ES-I3 (cell line): ENCODE results near the gene SLC34A3.

Source experiments
- H3K36me3 ChIP-seq: 2 replicates; pipeline ENCODE4 v1.6.1; 2013; ENCODE audit warnings: mild to moderate bottlenecking, low read length, control low read depth, moderate library complexity; ENCODE audit not compliant: insufficient read depth
- H3K4me1 ChIP-seq: 2 replicates; pipeline ENCODE4 v1.6.1; 2013; ENCODE audit warnings: mild to moderate bottlenecking, control low read depth, low read length; ENCODE audit not compliant: insufficient read depth
- H3K9ac ChIP-seq: 2 replicates; pipeline ENCODE4 v1.6.1; 2013; ENCODE audit warnings: low read depth, mild to moderate bottlenecking, low read length, moderate library complexity
- H3K9me3 ChIP-seq: 2 replicates; pipeline ENCODE4 v1.6.1; 2013; ENCODE audit warnings: mild to moderate bottlenecking, low read length, moderate library complexity; ENCODE audit not compliant: control insufficient read depth, insufficient read depth

SLC34A3 gene

DNA sequence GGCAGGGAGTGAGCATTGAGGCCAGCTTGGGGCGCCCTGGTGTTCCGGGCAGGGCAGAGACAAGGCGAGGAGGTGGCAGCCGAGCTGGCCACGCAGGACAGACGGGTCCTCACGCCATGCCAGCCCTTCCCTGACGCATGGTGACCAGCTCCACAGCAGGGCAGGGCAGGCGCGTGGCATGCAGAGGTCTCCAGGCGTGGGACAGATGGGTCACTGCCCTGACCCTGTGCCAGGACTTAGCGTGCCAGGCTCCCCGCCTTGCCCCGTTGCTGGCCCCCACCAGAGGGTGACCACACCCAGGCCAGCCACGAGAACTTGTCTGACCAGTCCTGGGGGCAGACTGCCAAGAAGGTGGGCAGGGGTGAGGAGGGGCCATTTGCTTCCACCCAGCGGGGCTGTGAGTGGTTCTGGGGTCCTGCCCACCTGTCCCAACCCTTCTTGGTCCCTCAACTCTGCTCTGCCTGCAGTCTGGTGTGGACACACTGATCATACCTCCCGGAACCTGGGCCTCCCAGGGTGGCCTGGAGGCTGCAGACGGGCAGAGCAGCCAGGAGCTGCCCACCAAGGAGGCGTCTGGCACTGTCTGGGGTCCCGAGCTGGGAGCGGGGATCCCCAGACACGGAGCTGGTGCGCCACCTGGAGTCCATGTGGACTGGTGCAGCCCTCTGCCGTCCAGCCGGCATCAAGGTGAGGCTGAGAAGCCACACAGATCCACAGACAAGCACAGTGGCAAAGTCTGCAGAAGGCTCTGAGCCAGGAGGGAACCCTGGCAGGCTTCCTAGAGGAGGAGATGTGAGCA lies 3.4 kb upstream of the SLC34A3 start, which contains the start of gene RNF224:
Gene RNF224, plus strand, starts transcription at position 449 of the 799 bp plus-strand sequence. CDS start 834 bp downstream, outside the sequence.
- Histone ChIP-seq H3K9me3 (no peaks in the 10 kb centered on the region), H3K36me3 (no peaks in the 10 kb centered on the region), H3K9ac (no peak within 1 kb of the TSS), H3K4me1 (no peaks in the 10 kb centered on the region)

DNA sequence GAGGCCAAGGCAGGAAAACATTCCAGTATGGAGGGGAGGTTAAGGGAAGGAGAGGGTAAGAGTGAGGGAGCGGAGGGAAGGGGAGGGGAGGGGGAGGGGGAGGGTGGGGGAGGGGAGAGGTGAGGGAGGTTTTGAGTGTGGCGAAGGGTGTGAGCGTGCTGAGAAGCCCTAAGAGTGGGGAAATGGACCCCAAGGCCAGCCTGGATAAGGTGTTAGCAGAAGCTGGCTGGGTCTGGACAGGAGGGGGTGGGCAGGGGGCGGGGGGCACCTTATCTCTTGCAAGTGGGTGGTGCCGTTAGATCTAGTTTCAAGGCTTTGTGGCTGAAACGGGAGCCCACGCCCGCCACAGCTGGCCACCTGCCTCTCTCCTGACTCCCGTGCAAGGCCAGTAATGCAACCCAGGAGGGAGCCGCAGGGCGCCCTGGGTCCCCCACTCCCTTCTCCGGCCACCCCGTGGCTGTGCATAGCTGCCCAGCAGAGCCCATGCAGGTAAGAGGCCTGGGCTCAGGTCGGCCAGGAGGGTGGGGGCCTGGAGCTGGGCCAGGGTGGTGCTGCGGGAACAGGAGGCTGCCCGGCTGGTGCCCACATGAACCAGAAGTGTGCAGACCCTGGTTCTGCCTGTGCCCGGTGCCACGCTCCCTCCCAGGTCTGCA lies 2.7 kb upstream of the SLC34A3 start:
- Histone ChIP-seq H3K36me3 (no peaks in the 10 kb centered on the region), H3K4me1 (no peaks in the 10 kb centered on the region), H3K9me3 (no peaks in the 10 kb centered on the region), H3K9ac (no peak overlapping the region)

DNA sequence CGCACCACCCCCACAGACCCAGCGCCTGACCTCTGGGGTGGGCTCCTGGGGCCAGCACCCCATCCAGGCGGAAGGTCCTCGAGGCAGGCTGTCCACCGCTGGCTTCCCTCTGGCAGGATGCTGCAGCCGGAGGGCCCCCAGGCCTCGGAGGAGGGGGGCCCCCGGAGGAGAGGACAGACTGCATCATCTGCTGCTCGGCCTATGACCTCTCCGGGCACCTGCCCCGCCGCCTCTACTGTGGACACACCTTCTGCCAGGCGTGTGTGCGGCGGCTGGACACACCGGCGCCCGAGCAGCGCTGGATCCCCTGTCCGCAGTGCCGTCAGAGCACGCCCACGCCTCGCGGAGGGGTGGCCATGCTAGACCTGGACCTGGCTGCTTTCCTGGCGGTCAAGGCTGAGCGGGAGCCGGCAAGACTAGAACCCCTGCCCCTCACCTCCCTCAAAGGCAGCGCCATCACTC lies 2.2 kb upstream of the SLC34A3 start:
- H3K9me3 ChIP-seq, result no peaks in the 10 kb centered on the region
- H3K36me3 ChIP-seq, result no peaks in the 10 kb centered on the region
- H3K9ac ChIP-seq, result no peak overlapping the region
- H3K4me1 ChIP-seq, result no peaks in the 10 kb centered on the region

DNA sequence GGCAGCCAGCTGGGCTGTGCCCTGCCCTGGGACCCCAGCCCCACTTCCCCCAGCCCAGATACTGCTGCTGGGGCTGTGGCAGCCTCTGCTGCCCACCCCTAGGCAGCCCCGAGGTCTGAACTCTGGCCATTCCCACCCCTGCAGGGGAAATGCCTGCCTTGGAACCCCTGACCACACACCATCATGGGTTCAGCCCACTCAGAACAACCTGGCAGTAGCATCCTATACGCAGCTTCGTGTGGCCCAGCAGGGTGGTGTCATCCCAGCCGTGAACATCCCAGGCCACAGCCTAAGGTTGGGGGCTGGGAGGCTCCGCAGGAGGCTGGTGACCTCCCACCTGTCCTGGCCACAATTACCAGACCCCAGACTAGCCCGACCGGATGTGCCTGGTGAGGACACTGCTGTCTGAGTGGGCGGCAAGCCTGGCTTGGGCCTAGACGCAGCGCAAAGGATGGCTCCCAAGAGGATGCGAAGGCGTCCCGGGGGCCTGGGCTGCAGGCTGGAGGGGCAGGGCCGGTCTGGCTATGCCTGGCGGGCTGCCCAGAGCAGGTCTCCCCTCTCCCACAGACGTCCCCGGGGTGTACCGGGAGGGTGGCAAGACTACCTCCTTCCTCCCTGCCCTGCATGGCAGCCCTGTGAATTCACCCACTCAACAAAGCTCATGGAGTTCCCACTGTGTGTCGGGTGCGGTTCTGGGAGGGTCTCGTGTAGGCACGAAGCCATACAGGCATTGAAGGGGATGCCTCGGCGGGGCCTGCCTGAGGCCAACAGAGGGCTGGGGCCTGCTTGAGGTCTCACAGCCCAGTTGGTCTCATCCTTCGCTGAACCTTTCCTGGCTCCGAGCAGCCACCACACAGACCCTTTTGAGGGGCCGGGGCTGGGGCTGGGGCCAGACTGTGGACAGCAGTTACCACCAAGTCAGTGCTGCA lies 1.5 kb upstream of the SLC34A3 start:
- Histone ChIP-seq H3K4me1 (no peaks in the 10 kb centered on the region), H3K36me3 (no peaks in the 10 kb centered on the region), H3K9ac (no peak overlapping the region), H3K9me3 (no peaks in the 10 kb centered on the region)

DNA sequence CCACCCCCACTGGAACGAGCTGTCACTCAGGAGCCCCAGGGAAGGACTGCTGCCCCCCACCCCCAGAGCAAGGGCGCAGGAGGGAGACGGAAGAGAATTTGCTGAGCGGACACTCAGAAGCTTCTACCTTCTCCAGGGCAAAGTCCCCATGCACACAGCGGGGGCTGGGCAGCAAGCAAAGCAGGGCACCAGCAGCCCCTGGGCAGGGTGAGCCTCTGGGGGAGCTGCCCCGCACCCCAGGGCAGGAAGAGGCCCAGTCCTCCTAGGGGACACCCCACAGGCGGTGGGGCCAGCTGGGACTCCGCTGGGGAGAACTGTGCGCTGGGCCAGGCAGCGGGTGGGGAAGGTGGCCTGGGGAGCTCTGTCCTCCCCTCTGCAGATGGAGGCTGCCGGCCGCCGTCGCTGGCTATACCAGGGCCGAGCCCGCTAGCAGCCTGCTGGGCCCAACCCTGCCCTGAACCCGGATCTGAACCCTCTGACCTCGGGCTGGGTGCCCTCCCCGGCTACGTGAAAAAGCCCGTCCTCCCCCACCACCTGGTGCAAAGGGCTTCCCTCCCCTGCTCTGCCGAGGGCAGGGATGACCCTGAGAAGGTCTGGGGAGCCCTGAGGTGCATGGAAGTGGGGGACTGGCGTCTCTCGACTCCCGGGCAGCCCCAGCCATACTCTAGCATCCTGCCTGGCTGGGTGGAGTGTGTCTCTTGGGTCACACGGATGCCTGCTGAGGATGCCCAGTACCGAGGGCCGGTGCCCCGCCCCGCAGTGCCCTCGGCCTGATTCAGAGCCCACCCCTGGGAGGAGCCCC lies 597 bp upstream of the SLC34A3 start:
- Histone ChIP-seq H3K9me3 (no peaks in the 10 kb centered on the region), H3K4me1 (no peaks in the 10 kb centered on the region), H3K36me3 (no peaks in the 10 kb centered on the region), H3K9ac (no peak overlapping the region)

DNA sequence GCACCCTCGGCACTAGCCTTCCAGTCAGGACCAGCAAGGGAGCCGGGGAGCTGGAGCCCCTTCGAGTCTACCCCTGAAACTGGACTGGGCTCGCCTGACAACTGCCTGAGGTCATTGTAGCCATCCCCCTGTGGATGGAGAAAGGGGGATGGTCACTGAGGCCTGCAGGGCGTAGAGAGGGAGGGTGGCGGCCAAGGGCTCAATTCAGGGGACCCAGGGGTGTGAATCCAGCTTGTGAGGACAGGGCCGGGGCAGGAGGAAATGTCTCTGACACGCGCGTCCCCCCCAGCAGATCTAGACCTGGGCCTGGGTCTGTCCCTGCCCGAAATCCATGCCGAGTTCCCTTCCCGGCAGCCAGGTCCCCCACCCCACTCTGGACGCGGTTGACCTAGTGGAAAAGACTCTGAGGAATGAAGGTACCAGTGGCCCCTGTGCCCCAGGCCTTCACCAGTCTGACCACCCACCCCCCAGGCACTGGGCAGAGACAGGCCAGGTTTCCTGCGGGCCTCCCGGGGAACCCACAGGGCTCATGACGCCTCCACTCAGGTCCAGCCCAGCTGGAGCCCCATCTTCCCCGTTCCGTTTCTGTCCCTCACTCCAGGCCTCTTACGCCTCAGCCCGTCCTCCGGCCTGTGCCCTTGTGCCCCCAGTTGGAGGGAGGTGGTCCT lies 805 bp downstream of the SLC34A3 start:
- H3K9me3 ChIP-seq, result no peaks in the 10 kb centered on the region
- peaks cover 4% of the 10 kb centered on the region; the same call in 1 of the 2 replicates for H3K4me1 ChIP-seq
- H3K36me3 ChIP-seq, result no peaks in the 10 kb centered on the region
- no peak overlapping the region for H3K9ac ChIP-seq

DNA sequence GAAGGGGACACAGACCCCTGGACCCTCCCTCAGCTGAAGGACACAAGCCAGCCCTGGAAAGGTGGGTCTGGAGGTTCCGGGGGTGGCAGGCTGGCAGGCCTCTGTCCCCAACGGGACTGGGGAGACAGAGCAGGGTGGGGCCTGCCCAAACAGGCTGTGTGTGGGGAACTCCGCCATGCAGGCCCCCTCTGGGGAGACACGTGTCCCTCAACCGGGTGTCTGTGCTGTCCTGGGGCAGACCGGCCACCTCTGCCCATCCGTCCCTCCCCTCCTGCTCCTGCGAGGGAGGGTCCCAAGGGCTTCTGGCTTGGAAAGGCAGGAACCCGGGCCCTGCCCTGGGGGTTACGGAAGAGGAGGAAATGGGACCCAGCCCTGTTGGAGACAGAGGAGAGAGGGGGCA lies 1.4 kb downstream of the SLC34A3 start:
- no peaks in the 10 kb centered on the region for H3K36me3 ChIP-seq
- H3K4me1 ChIP-seq, result peaks cover 10% of the 10 kb centered on the region; the same call in 1 of the 2 replicates
- H3K9ac ChIP-seq, result no peak overlapping the region
- H3K9me3 ChIP-seq, result no peaks in the 10 kb centered on the region

DNA sequence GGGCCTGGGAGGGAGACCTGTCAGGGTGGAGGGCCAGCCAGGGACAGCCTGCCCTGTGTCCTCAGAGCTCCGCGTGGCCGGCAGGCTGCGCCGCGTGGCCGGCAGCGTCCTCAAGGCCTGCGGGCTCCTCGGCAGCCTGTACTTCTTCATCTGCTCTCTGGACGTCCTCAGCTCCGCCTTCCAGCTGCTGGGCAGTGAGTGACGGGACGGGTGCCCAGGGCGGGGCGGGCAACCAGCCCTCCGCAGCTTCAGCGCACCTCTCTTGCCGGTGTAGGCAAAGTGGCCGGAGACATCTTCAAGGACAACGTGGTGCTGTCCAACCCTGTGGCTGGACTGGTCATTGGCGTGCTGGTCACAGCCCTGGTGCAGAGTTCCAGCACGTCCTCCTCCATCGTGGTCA lies 1.8 kb downstream of the SLC34A3 start:
- no peak overlapping the region for H3K9ac ChIP-seq
- peaks cover 12% of the 10 kb centered on the region; the same call in 1 of the 2 replicates for H3K4me1 ChIP-seq
- no peaks in the 10 kb centered on the region for H3K9me3 ChIP-seq
- H3K36me3 ChIP-seq, result no peaks in the 10 kb centered on the region

DNA sequence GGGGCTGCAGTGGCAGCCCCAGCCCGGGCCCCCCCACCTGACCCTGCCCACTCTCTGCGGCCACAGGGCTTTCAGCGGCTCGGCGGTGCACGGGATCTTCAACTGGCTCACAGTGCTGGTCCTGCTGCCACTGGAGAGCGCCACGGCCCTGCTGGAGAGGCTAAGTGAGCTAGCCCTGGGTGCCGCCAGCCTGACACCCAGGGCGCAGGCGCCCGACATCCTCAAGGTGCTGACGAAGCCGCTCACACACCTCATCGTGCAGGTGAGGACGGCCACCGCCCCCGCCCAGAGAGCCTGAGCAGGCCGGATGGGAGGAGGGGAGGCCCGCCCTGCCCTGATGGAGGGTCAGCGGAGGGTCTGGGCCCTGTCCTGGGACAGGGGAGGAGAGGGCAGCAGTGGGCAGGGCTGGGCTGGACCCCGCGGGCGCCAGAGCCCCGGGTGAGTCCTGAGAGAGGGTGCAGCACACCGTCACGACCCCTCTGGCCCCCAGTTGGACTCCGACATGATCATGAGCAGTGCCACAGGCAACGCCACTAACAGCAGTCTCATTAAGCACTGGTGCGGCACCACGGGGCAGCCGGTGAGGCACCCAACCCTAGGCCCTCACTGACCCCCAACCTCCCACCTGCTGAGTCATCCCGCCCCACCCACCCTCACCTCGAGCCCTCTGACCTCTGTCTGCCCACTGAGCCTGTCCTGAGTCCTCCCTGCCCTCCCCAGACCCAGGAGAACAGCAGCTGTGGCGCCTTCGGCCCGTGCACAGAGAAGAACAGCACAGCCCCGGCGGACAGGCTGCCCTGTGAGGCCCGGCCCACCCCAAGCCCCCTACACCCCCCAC lies 2.7 kb downstream of the SLC34A3 start:
- no peaks in the 10 kb centered on the region for H3K9me3 ChIP-seq
- H3K36me3 ChIP-seq, result no peaks in the 10 kb centered on the region
- H3K9ac ChIP-seq, result no peak overlapping the region
- peaks cover 12% of the 10 kb centered on the region; the same call in 1 of the 2 replicates for H3K4me1 ChIP-seq

DNA sequence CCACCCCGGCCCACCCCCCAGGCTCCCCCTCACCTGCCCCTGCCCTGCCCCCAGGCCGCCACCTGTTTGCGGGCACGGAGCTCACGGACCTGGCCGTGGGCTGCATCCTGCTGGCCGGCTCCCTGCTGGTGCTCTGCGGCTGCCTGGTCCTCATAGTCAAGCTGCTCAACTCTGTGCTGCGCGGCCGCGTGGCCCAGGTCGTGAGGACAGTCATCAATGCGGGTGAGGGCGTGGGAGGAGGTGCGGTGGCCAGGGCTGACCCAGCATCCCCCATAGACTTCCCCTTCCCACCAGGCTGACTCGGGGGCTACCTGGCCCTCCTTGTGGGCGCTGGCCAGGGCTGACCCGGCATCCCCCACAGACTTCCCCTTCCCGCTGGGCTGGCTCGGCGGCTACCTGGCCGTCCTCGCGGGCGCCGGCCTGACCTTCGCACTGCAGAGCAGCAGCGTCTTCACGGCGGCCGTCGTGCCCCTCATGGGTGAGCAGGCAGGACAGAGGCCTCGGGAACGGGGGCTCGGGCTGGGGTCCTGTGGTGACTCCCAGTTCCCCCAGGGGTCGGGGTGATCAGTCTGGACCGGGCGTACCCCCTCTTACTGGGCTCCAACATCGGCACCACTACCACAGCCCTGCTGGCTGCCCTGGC lies 3.5 kb downstream of the SLC34A3 start:
- H3K36me3 ChIP-seq, result no peaks in the 10 kb centered on the region
- no peaks in the 10 kb centered on the region for H3K9me3 ChIP-seq
- no peak overlapping the region for H3K9ac ChIP-seq
- peaks cover 12% of the 10 kb centered on the region; the same call in 1 of the 2 replicates for H3K4me1 ChIP-seq

DNA sequence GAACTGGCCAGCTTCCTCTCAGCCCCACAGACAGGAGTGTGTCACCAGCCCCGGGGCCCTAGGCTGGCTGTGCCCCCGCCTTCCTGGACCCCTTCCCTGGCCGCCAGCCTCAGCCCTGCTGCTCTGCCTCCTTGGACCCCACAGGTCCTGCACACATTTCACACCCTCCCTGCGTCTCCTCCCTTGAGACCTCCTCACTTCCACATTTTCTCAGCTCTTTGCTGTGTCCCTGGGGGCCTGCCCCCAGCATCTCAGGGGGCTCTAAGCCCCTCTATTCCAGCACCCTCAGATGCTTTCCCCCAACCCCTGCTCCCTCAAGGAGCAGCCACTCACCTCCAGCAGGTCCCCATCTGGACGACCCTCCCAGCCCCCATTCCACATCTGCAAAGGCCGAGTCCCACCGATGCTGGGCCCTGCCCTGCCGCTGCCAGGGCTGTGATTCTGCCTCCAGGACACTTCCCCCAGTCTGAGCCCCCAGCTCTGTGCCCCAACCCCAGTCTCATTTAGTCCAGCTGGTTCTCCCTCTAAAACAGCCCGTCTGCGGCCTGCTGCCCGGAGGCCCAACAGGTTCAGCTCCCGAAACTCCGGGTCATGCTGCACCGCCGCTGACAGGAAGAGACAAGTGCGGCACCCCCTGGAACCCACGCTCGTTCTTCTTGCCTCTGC lies 4.2 kb downstream of the SLC34A3 start:
- Histone ChIP-seq H3K9me3 (no peaks in the 10 kb centered on the region), H3K9ac (no peak overlapping the region), H3K36me3 (no peaks in the 10 kb centered on the region), H3K4me1 (peaks cover 12% of the 10 kb centered on the region; the same call in 1 of the 2 replicates)
